ENCODE results near the gene THSD7B.

The THSD7B gene

GRCh38 chr2:137194111-137194510, 428.8 kb downstream of the THSD7B start:
- no peak for TF ChIP-seq CTCF (IDR thresholded peaks at IDR 0.05)

- TF ChIP-seq CTCF (IDR thresholded peaks at IDR 0.05) = no peak
Measured at GRCh38 chr2:137199751-137200150, 434.4 kb downstream of the THSD7B start.

- TF ChIP-seq CTCF (IDR thresholded peaks at IDR 0.05) = no peak
Measured at GRCh38 chr2:137202318-137202717, 437.0 kb downstream of the THSD7B start.

- no peak for TF ChIP-seq CTCF (IDR thresholded peaks at IDR 0.05)
Measured at GRCh38 chr2:137205324-137205723, 440.0 kb downstream of the THSD7B start.

- no peak for TF ChIP-seq CTCF (IDR thresholded peaks at IDR 0.05)
Measured at GRCh38 chr2:137206069-137206468, 440.7 kb downstream of the THSD7B start.

- TF ChIP-seq CTCF (IDR thresholded peaks at IDR 0.05) = no peak
Measured at GRCh38 chr2:137207030-137207429, 441.7 kb downstream of the THSD7B start.

GRCh38 chr2:137208431-137208891, 443.1 kb downstream of the THSD7B start:
- TF ChIP-seq CTCF (IDR thresholded peaks at IDR 0.05) = no peak

- TF ChIP-seq CTCF (IDR thresholded peaks at IDR 0.05) = no peak
Measured at GRCh38 chr2:137210039-137210438, 444.7 kb downstream of the THSD7B start.
